ENCODE measurements around the gene PECR. TPM values are rescaled to one million over a fixed set of nuclear protein-coding genes. Genes with fewer than 3 reads are reported as not detected.

PECR gene
- total and polyA plus RNA-seq, 5 donors from 2014 or later = 28.0 to 73.8 (median 47.6) TPM

GRCh38 chr2:216023055-216023648 lies 58.5 kb downstream of the PECR start:
- H3K9me3 Mint-ChIP-seq = peaks cover 0 to 7% (median 0%) of the 10 kb centered on the region in 7 donors
- DNase-seq (peak in 2 of 3 donors; percentile 30 to 69), ATAC-seq (ENCODE audit: low read depth in 2 of 2) (peak in 1 of 2 donors; percentile 56)

GRCh38 chr2:216021768-216022565 lies 59.6 kb downstream of the PECR start:
- Mint-ChIP-seq H3K4me3 (no peak overlapping the region), H3K9me3 (peaks cover 0 to 7% (median 0%) of the 10 kb centered on the region in 7 donors), H3K4me1 (peaks cover 6 to 28% (median 18%) of the 10 kb centered on the region in 4 donors), H3K27ac (peak overlapping the region in 1 of 3 donors; percentile 8), H3K36me3 (peaks cover 9% of the 10 kb centered on the region), H3K27me3 (no peaks in the 10 kb centered on the region)
- DNase-seq (no peak), ATAC-seq (ENCODE audit: low read depth in 2 of 2) (no peak)
- no peak overlapping the region for H3K27ac ChIP-seq (ENCODE audit: insufficient read depth, low read length, poor library complexity, severe bottlenecking)
- H3K4me1 ChIP-seq (ENCODE audit: control insufficient read depth, insufficient read depth, low read length, poor library complexity, severe bottlenecking) = peaks cover 1% of the 10 kb centered on the region
- peaks cover 0 to 2% of the 10 kb centered on the region in 2 experiments for H3K9me3 ChIP-seq (ENCODE audit: control insufficient read depth in 2 of 2, low read length in 2 of 2)
- no peak overlapping the region for H3K4me3 ChIP-seq (ENCODE audit: low read depth, low read length)
- H3K27me3 ChIP-seq (ENCODE audit: control insufficient read depth, insufficient read depth, low read length) = no peaks in the 10 kb centered on the region
- no peaks in the 10 kb centered on the region for H3K36me3 ChIP-seq (ENCODE audit: control insufficient read depth, insufficient read depth, low read length)

More at GRCh38 chr2:216023055-216023648, 58.5 kb downstream of the PECR start:
- Mint-ChIP-seq H3K36me3 (peaks cover 9% of the 10 kb centered on the region), H3K27ac (peak overlapping the region in 1 of 3 donors; percentile 58), H3K27me3 (no peaks in the 10 kb centered on the region), H3K4me1 (peaks cover 0 to 25% (median 11%) of the 10 kb centered on the region in 4 donors), H3K4me3 (no peak overlapping the region)
- Histone ChIP-seq H3K27me3 (ENCODE audit: control insufficient read depth, insufficient read depth, low read length) (no peaks in the 10 kb centered on the region), H3K4me1 (ENCODE audit: control insufficient read depth, insufficient read depth, low read length, poor library complexity, severe bottlenecking) (no peaks in the 10 kb centered on the region), H3K27ac (ENCODE audit: insufficient read depth, low read length, poor library complexity, severe bottlenecking) (no peak overlapping the region), H3K36me3 (ENCODE audit: control insufficient read depth, insufficient read depth, low read length) (no peaks in the 10 kb centered on the region), H3K4me3 (ENCODE audit: low read depth, low read length) (no peak overlapping the region), H3K9me3 (ENCODE audit: control insufficient read depth in 2 of 2, low read length in 2 of 2) (peaks cover 0 to 2% of the 10 kb centered on the region in 2 experiments)

GRCh38 chr2:216018709-216019108 lies 62.9 kb downstream of the PECR start:
- Histone ChIP-seq H3K9me3 (ENCODE audit: control insufficient read depth in 2 of 2, low read length in 2 of 2) (peaks cover 0 to 2% of the 10 kb centered on the region in 2 experiments), H3K27me3 (ENCODE audit: control insufficient read depth, insufficient read depth, low read length) (no peaks in the 10 kb centered on the region), H3K4me3 (ENCODE audit: low read depth, low read length) (no peak overlapping the region), H3K27ac (ENCODE audit: insufficient read depth, low read length, poor library complexity, severe bottlenecking) (no peak overlapping the region), H3K4me1 (ENCODE audit: control insufficient read depth, insufficient read depth, low read length, poor library complexity, severe bottlenecking) (peaks cover 18% of the 10 kb centered on the region), H3K36me3 (ENCODE audit: control insufficient read depth, insufficient read depth, low read length) (no peaks in the 10 kb centered on the region)
- no peak for DNase-seq
- Mint-ChIP-seq H3K9me3 (peaks cover 0 to 7% (median 0%) of the 10 kb centered on the region in 7 donors), H3K27me3 (no peaks in the 10 kb centered on the region), H3K4me1 (peaks cover 27 to 46% (median 42%) of the 10 kb centered on the region in 4 donors), H3K36me3 (peaks cover 13% of the 10 kb centered on the region), H3K27ac (peak overlapping the region in 1 of 3 donors; percentile 21), H3K4me3 (no peak overlapping the region)
- no peak for ATAC-seq (ENCODE audit: low read depth in 2 of 2)

- peaks cover 0 to 2% of the 10 kb centered on the region in 2 experiments for H3K9me3 ChIP-seq (ENCODE audit: control insufficient read depth in 2 of 2, low read length in 2 of 2)
- H3K4me1 ChIP-seq (ENCODE audit: control insufficient read depth, insufficient read depth, low read length, poor library complexity, severe bottlenecking) = peaks cover 27% of the 10 kb centered on the region
- no peak overlapping the region for H3K27ac ChIP-seq (ENCODE audit: insufficient read depth, low read length, poor library complexity, severe bottlenecking)
- Mint-ChIP-seq H3K4me3 (peak overlapping the region in 1 of 4 donors; percentile 17), H3K36me3 (peaks cover 13% of the 10 kb centered on the region), H3K9me3 (peaks cover 0 to 7% (median 0%) of the 10 kb centered on the region in 7 donors), H3K27me3 (no peaks in the 10 kb centered on the region), H3K4me1 (peaks cover 34 to 50% (median 43%) of the 10 kb centered on the region in 4 donors), H3K27ac (peak overlapping the region; percentile 32 to 96 (median 38))
- no peak overlapping the region for H3K4me3 ChIP-seq (ENCODE audit: low read depth, low read length)
- no peaks in the 10 kb centered on the region for H3K27me3 ChIP-seq (ENCODE audit: control insufficient read depth, insufficient read depth, low read length)
- ATAC-seq (ENCODE audit: low read depth in 2 of 2) (no peak), DNase-seq (peak in 1 of 3 donors; percentile 48)
- H3K36me3 ChIP-seq (ENCODE audit: control insufficient read depth, insufficient read depth, low read length) = no peaks in the 10 kb centered on the region
Observed at GRCh38 chr2:216017365-216017764, 64.2 kb downstream of the PECR start.

GRCh38 chr2:216016581-216016980 lies 65.0 kb downstream of the PECR start:
- DNase-seq (peak in 2 of 3 donors; percentile 30 to 47), ATAC-seq (ENCODE audit: low read depth in 2 of 2) (no peak)
- Histone ChIP-seq H3K27me3 (ENCODE audit: control insufficient read depth, insufficient read depth, low read length) (no peaks in the 10 kb centered on the region), H3K36me3 (ENCODE audit: control insufficient read depth, insufficient read depth, low read length) (no peaks in the 10 kb centered on the region), H3K9me3 (ENCODE audit: control insufficient read depth in 2 of 2, low read length in 2 of 2) (peaks cover 0 to 2% of the 10 kb centered on the region in 2 experiments), H3K4me1 (ENCODE audit: control insufficient read depth, insufficient read depth, low read length, poor library complexity, severe bottlenecking) (peaks cover 29% of the 10 kb centered on the region), H3K27ac (ENCODE audit: insufficient read depth, low read length, poor library complexity, severe bottlenecking) (peak overlapping the region; percentile 68), H3K4me3 (ENCODE audit: low read depth, low read length) (peak overlapping the region; percentile 12)
- no peaks in the 10 kb centered on the region for H3K27me3 Mint-ChIP-seq
- peaks cover 0 to 7% (median 0%) of the 10 kb centered on the region in 7 donors for H3K9me3 Mint-ChIP-seq
- H3K4me1 Mint-ChIP-seq = peaks cover 36 to 55% (median 48%) of the 10 kb centered on the region in 4 donors
- peak overlapping the region in 1 of 4 donors; percentile 76 for H3K4me3 Mint-ChIP-seq
- peak overlapping the region in 2 of 3 donors; percentile 90 to 96 for H3K27ac Mint-ChIP-seq
- H3K36me3 Mint-ChIP-seq = peaks cover 13% of the 10 kb centered on the region

- Mint-ChIP-seq H3K9me3 (peaks cover 0 to 7% (median 0%) of the 10 kb centered on the region in 7 donors), H3K4me3 (peak overlapping the region; percentile 29 to 76 (median 64)), H3K27ac (peak overlapping the region; percentile 90 to 96 (median 93)), H3K36me3 (peaks cover 13% of the 10 kb centered on the region), H3K27me3 (no peaks in the 10 kb centered on the region), H3K4me1 (peaks cover 36 to 60% (median 54%) of the 10 kb centered on the region in 4 donors)
- Histone ChIP-seq H3K4me1 (ENCODE audit: control insufficient read depth, insufficient read depth, low read length, poor library complexity, severe bottlenecking) (peaks cover 29% of the 10 kb centered on the region), H3K27me3 (ENCODE audit: control insufficient read depth, insufficient read depth, low read length) (no peaks in the 10 kb centered on the region), H3K9me3 (ENCODE audit: control insufficient read depth in 2 of 2, low read length in 2 of 2) (peaks cover 0 to 2% of the 10 kb centered on the region in 2 experiments), H3K27ac (ENCODE audit: insufficient read depth, low read length, poor library complexity, severe bottlenecking) (peak overlapping the region; percentile 68), H3K36me3 (ENCODE audit: control insufficient read depth, insufficient read depth, low read length) (no peaks in the 10 kb centered on the region), H3K4me3 (ENCODE audit: low read depth, low read length) (peak overlapping the region; percentile 29)
- DNase-seq (peak; percentile 14 to 88 (median 62)), ATAC-seq (ENCODE audit: low read depth in 2 of 2) (peak; percentile 81)
Observed at GRCh38 chr2:216015722-216016464, 65.7 kb downstream of the PECR start.

- Mint-ChIP-seq H3K4me1 (peaks cover 36 to 61% (median 55%) of the 10 kb centered on the region in 4 donors), H3K27me3 (no peaks in the 10 kb centered on the region), H3K9me3 (peaks cover 0 to 4% (median 0%) of the 10 kb centered on the region in 7 donors), H3K4me3 (peak overlapping the region in 3 of 4 donors; percentile 7 to 76 (median 54)), H3K27ac (peak overlapping the region; percentile 75 to 96 (median 93)), H3K36me3 (peaks cover 13% of the 10 kb centered on the region)
- Histone ChIP-seq H3K4me3 (ENCODE audit: low read depth, low read length) (no peak overlapping the region), H3K4me1 (ENCODE audit: control insufficient read depth, insufficient read depth, low read length, poor library complexity, severe bottlenecking) (peaks cover 29% of the 10 kb centered on the region), H3K36me3 (ENCODE audit: control insufficient read depth, insufficient read depth, low read length) (no peaks in the 10 kb centered on the region), H3K27ac (ENCODE audit: insufficient read depth, low read length, poor library complexity, severe bottlenecking) (no peak overlapping the region), H3K9me3 (ENCODE audit: control insufficient read depth in 2 of 2, low read length in 2 of 2) (peaks cover 0 to 2% of the 10 kb centered on the region in 2 experiments), H3K27me3 (ENCODE audit: control insufficient read depth, insufficient read depth, low read length) (no peaks in the 10 kb centered on the region)
- DNase-seq (no peak), ATAC-seq (ENCODE audit: low read depth in 2 of 2) (no peak)
Observed at GRCh38 chr2:216014986-216015385, 66.6 kb downstream of the PECR start.
